ENCODE results near the gene SPART.
"Not testable (repeated sequence)": the region's sequence is repeated elsewhere in the genome, so short reads cannot be mapped to it uniquely, and the experiment has no call there.

The SPART gene

DNA sequence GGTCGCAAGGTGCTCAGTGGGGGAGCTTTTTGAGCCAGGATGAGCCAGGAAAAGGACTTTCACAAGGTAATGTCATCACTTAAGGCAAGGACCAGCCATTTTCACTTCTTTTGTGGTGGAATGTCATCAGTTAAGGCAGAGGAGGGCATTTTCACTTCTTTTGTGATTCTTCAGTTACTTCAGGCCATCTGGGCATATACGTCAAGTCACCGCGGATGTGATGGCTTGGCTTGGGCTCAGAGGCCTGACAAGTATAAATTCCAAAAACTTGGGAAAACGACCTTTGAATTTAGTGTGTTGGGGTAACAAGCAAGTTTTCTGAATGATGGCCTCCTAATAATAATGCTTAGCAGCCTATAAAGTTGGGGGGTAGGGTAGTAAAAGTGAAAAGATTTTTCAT lies 21.3 kb downstream of the SPART start:
- not testable (repeated sequence) for H3K27me3 ChIP-seq (ENCODE audit: control insufficient read depth in 2 of 2, insufficient read depth in 2 of 2, low read length in 2 of 2); H3K9me3 ChIP-seq (ENCODE audit: control insufficient read depth in 2 of 2, low read length in 2 of 2); H3K9ac ChIP-seq (ENCODE audit: low read depth in 1 of 2, low read length in 2 of 2); H3K36me3 ChIP-seq (ENCODE audit: control insufficient read depth in 2 of 2, insufficient read depth in 2 of 2, low read length in 2 of 2); H3K27ac ChIP-seq (ENCODE audit: low read depth in 2 of 2, low read length in 2 of 2); H3K4me1 ChIP-seq (ENCODE audit: control insufficient read depth in 2 of 2, insufficient read depth in 2 of 2, low read length in 2 of 2); H3K4me3 ChIP-seq (ENCODE audit: low read length in 2 of 2)

DNA sequence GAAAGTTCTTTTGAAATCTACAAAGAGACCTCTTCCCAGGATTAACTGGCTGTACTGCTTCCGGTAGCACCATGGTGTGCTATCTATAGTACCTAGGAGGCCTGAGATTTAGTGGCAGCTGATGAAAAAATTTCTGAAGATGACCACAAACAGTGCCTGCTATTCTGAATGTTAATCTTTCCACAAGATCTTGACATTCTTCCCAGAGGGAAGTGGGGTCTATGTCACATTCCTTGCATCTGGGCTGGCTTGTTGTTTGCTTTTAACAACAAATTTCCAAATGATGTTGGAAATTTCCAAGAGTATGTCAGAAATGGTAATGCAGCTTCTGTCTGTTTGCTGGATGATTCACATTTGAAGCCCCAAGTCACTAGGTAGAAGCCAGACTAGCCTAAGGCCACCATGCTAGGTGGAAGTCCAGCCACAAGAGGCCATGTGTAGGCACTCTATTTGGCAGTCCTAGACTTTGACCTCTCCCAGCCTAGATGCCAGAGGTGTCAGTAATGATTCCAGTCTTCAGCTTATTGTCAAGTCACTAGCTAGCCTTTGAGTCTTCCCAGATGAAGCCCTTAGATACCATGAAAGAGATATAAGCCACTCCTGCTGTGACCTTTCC lies 22.1 kb downstream of the SPART start:
- Histone ChIP-seq H3K9ac (ENCODE audit: low read depth in 1 of 2, low read length in 2 of 2) (no peak overlapping the region), H3K27ac (ENCODE audit: low read depth in 2 of 2, low read length in 2 of 2) (no peak overlapping the region), H3K4me3 (ENCODE audit: low read length in 2 of 2) (no peak overlapping the region), H3K27me3 (ENCODE audit: control insufficient read depth in 2 of 2, insufficient read depth in 2 of 2, low read length in 2 of 2) (no peaks in the 10 kb centered on the region), H3K4me1 (ENCODE audit: control insufficient read depth in 2 of 2, insufficient read depth in 2 of 2, low read length in 2 of 2) (no peaks in the 10 kb centered on the region), H3K9me3 (ENCODE audit: control insufficient read depth in 2 of 2, low read length in 2 of 2) (no peaks in the 10 kb centered on the region), H3K36me3 (ENCODE audit: control insufficient read depth in 2 of 2, insufficient read depth in 2 of 2, low read length in 2 of 2) (peaks cover 0 to 6% of the 10 kb centered on the region in 2 donors)

DNA sequence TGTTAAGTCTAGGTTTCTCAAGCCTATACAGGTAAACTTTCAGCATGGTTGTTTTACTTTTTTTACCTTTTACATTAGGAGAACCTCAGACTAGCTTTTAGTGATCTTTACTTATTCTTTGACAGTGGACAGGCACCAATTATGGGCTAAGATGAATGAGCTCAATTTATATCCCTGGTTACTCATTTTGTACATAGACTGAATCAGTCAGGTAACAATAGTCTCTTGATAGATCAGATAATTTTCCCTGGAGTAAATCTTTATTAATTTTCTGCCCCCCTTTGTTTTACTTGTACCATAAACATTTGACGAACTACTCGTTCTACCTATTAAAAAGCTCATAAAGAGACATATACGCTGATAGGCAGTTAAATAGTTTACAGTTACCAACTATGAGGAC lies 22.8 kb downstream of the SPART start:
- no peaks in the 10 kb centered on the region for H3K4me1 ChIP-seq (ENCODE audit: control insufficient read depth in 2 of 2, insufficient read depth in 2 of 2, low read length in 2 of 2)

DNA sequence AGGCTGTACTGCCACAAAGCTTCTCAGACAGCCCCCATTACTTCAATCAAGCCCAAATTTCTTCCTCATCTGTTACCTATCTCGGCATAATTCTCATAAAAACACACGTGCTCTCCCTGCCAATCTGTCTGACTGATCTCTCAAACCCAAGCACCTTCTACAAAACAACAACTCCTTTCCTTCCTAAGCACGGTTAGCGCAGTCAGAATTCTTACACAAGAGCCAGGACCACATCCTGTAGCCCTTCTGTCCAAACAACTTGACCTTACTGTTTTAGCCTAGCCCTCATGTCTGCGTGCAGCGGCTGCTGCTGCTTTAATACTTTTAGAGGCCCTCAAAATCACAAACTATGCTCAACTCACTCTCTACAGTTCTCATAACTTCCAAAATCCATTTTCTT lies 26.4 kb downstream of the SPART start:
- H3K4me1 ChIP-seq (ENCODE audit: control insufficient read depth in 2 of 2, insufficient read depth in 2 of 2, low read length in 2 of 2); H3K9ac ChIP-seq (ENCODE audit: low read depth in 1 of 2, low read length in 2 of 2); H3K27me3 ChIP-seq (ENCODE audit: control insufficient read depth in 2 of 2, insufficient read depth in 2 of 2, low read length in 2 of 2); H3K4me3 ChIP-seq (ENCODE audit: low read length in 2 of 2); H3K36me3 ChIP-seq (ENCODE audit: control insufficient read depth in 2 of 2, insufficient read depth in 2 of 2, low read length in 2 of 2); H3K27ac ChIP-seq (ENCODE audit: low read depth in 2 of 2, low read length in 2 of 2); H3K9me3 ChIP-seq (ENCODE audit: control insufficient read depth in 2 of 2, low read length in 2 of 2): not testable (repeated sequence)

More for the DNA sequence above, 22.8 kb downstream of the SPART start:
- no peak overlapping the region for H3K9ac ChIP-seq (ENCODE audit: low read depth in 1 of 2, low read length in 2 of 2)
- H3K36me3 ChIP-seq (ENCODE audit: control insufficient read depth in 2 of 2, insufficient read depth in 2 of 2, low read length in 2 of 2) = peaks cover 0 to 6% of the 10 kb centered on the region in 2 donors
- no peak overlapping the region for H3K27ac ChIP-seq (ENCODE audit: low read depth in 2 of 2, low read length in 2 of 2)
- H3K27me3 ChIP-seq (ENCODE audit: control insufficient read depth in 2 of 2, insufficient read depth in 2 of 2, low read length in 2 of 2) = no peaks in the 10 kb centered on the region
- H3K4me3 ChIP-seq (ENCODE audit: low read length in 2 of 2) = no peak overlapping the region
- H3K9me3 ChIP-seq (ENCODE audit: control insufficient read depth in 2 of 2, low read length in 2 of 2) = no peaks in the 10 kb centered on the region

DNA sequence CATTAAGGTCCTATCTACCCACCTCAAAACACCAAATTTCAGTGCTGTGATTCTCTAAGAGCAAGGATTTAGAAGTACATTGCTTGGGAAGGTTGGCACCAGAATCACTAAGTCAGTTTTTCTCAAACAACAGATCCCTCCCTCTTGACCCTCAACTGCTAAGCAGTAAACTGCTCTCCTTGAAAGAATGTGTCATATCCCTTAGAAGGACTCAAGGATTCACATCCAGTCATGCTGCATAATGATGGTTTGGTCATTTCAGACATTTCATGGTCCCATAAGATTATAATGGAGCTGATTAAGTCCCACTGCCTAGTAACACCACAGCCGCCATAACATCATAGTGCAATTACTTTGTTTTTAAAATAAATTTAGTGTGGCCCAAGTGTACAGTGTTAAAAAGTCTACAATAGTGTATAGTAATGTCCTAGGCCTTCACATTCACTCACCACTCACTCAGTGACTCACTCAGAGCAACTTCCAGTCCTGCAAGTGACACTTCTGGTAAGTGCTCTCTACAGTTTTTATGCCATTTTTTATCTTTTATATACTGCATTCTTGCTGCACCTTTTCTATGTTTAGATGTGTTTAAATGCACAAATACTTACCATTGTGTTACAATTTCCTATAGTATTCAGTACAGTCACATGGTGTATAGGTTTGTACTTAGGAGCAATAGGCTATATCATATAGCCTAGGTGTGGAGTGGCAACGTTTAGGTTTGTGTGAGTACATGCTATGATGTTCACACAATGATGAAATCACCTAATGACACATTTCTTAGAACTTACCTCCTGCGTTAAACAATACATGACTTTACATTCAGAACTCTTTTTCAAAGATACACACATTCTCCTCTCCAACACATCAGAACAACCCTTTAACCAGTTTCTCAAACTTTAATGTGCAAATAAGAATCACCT lies 32.9 kb downstream of the SPART start:
- H3K4me3 ChIP-seq (ENCODE audit: low read length in 2 of 2) = no peak overlapping the region
- no peak overlapping the region for H3K9ac ChIP-seq (ENCODE audit: low read depth in 1 of 2, low read length in 2 of 2)
- peaks cover 0 to 3% of the 10 kb centered on the region in 2 donors for H3K36me3 ChIP-seq (ENCODE audit: control insufficient read depth in 2 of 2, insufficient read depth in 2 of 2, low read length in 2 of 2)
- H3K4me1 ChIP-seq (ENCODE audit: control insufficient read depth in 2 of 2, insufficient read depth in 2 of 2, low read length in 2 of 2) = no peaks in the 10 kb centered on the region
- H3K27me3 ChIP-seq (ENCODE audit: control insufficient read depth in 2 of 2, insufficient read depth in 2 of 2, low read length in 2 of 2) = no peaks in the 10 kb centered on the region
- no peak overlapping the region for H3K27ac ChIP-seq (ENCODE audit: low read depth in 2 of 2, low read length in 2 of 2)
- no peaks in the 10 kb centered on the region for H3K9me3 ChIP-seq (ENCODE audit: control insufficient read depth in 2 of 2, low read length in 2 of 2)

DNA sequence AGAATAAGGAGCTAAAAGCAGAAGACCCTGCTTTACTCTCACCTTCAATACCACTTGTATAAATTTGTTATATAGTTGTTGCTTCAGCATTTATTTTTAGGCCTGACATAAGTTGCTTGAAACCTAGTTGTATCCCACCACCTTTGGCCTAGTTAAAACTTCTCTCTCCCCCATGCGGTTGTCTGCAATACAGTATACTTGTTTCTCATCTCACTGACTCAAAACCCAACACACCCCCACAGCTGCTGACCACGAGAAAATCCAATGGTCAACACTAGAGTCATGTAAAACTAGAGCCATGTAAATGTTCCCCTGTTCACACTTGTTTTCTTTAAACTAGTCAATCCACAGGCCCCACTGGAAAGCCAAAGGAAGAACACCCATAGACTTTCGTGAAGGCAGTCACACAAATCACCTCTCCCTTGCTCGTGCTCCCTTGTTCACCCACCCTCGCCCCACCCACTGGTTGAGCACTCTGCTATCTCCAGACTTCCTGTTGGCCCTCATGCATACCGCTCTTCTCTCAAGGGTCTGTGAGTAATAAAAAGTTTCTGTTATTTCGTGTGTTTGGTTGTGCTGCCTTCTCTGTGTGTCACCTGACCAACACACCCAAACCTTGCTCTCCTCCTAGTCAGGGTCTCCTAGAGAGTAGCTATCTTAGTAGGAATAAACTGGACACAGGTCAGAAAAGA lies 35.6 kb downstream of the SPART start:
- Histone ChIP-seq H3K9ac (ENCODE audit: low read depth in 1 of 2, low read length in 2 of 2) (no peak overlapping the region), H3K36me3 (ENCODE audit: control insufficient read depth in 2 of 2, insufficient read depth in 2 of 2, low read length in 2 of 2) (peaks cover 0 to 3% of the 10 kb centered on the region in 2 donors), H3K4me1 (ENCODE audit: control insufficient read depth in 2 of 2, insufficient read depth in 2 of 2, low read length in 2 of 2) (no peaks in the 10 kb centered on the region), H3K9me3 (ENCODE audit: control insufficient read depth in 2 of 2, low read length in 2 of 2) (no peaks in the 10 kb centered on the region), H3K4me3 (ENCODE audit: low read length in 2 of 2) (no peak overlapping the region), H3K27me3 (ENCODE audit: control insufficient read depth in 2 of 2, insufficient read depth in 2 of 2, low read length in 2 of 2) (no peaks in the 10 kb centered on the region), H3K27ac (ENCODE audit: low read depth in 2 of 2, low read length in 2 of 2) (no peak overlapping the region)

DNA sequence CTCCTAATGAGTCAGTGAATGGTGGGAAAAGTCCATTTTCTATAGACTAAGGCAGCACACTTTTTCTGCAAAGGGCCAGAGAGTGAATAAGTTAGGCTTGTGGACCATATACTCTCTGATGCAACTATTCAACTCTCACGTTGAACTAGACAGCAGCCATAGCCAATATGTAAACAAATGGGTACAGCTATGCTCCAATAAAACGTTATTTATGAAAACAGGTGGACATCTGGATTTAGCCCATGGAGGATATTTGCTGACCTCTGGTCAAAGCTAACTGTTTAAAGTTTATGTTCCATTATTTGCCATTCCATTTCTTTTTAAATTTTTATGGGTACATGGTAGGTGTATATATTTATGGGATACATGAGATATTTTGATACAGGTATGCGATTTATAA lies 43.9 kb downstream of the SPART start:
- no peak overlapping the region for H3K4me3 ChIP-seq (ENCODE audit: low read length in 2 of 2)
- no peaks in the 10 kb centered on the region for H3K36me3 ChIP-seq (ENCODE audit: control insufficient read depth in 2 of 2, insufficient read depth in 2 of 2, low read length in 2 of 2)
- H3K27ac ChIP-seq (ENCODE audit: low read depth in 2 of 2, low read length in 2 of 2) = no peak overlapping the region
- H3K9me3 ChIP-seq (ENCODE audit: control insufficient read depth in 2 of 2, low read length in 2 of 2) = no peaks in the 10 kb centered on the region
- peaks cover 0 to 6% of the 10 kb centered on the region in 2 donors for H3K27me3 ChIP-seq (ENCODE audit: control insufficient read depth in 2 of 2, insufficient read depth in 2 of 2, low read length in 2 of 2)
- H3K4me1 ChIP-seq (ENCODE audit: control insufficient read depth in 2 of 2, insufficient read depth in 2 of 2, low read length in 2 of 2) = no peaks in the 10 kb centered on the region
- no peak overlapping the region for H3K9ac ChIP-seq (ENCODE audit: low read depth in 1 of 2, low read length in 2 of 2)

DNA sequence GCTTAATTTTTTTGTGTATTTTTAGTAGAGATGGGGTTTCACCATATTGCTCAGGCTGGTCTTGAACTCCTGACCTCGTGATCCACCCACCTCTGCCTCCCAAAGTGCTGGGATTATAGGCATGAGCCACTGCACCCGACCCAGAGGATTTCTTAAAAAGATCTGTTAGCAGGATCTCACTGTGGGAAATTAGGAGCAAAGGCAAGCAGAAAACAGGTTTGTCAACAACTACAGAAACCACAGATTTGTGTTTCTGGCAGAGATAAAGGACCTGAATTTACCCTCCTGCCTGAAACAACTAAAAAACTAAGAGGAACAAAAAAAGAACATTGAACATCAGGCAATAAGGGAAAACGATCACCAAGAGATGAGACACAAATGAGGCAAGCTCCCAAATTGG lies 46.7 kb downstream of the SPART start:
- not testable (repeated sequence) for H3K27me3 ChIP-seq (ENCODE audit: control insufficient read depth in 2 of 2, insufficient read depth in 2 of 2, low read length in 2 of 2); H3K36me3 ChIP-seq (ENCODE audit: control insufficient read depth in 2 of 2, insufficient read depth in 2 of 2, low read length in 2 of 2); H3K4me1 ChIP-seq (ENCODE audit: control insufficient read depth in 2 of 2, insufficient read depth in 2 of 2, low read length in 2 of 2); H3K4me3 ChIP-seq (ENCODE audit: low read length in 2 of 2); H3K9ac ChIP-seq (ENCODE audit: low read depth in 1 of 2, low read length in 2 of 2); H3K9me3 ChIP-seq (ENCODE audit: control insufficient read depth in 2 of 2, low read length in 2 of 2); H3K27ac ChIP-seq (ENCODE audit: low read depth in 2 of 2, low read length in 2 of 2)

DNA sequence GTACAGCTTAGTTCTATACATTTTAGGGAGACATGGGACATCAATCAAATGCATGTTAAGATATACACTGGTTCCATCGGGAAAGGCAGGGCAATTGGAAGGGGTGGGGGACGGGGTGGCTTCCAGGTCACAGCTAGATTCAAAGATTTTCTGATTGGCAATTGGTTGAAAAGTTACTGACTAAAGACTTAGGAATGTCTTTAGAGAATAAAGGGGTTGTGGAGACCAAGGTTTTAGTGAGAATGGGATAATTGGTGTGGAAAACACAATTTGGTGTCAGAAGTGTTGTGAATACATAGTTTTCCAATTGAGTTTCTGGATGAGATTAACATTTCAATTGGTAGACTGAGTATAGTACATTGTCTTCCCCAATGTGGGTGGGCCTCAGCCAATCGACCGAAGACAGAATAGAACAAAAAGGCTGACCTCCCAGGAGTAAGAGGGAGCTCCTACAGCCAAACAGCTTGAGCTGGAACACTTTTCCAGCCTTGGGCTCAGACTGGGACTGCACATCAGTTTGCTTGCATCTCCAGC lies 47.6 kb downstream of the SPART start:
- no peak overlapping the region for H3K9ac ChIP-seq (ENCODE audit: low read depth in 1 of 2, low read length in 2 of 2)
- peaks cover 0 to 6% of the 10 kb centered on the region in 2 donors for H3K27me3 ChIP-seq (ENCODE audit: control insufficient read depth in 2 of 2, insufficient read depth in 2 of 2, low read length in 2 of 2)
- H3K36me3 ChIP-seq (ENCODE audit: control insufficient read depth in 2 of 2, insufficient read depth in 2 of 2, low read length in 2 of 2) = no peaks in the 10 kb centered on the region
- H3K27ac ChIP-seq (ENCODE audit: low read depth in 2 of 2, low read length in 2 of 2) = no peak overlapping the region
- no peaks in the 10 kb centered on the region for H3K4me1 ChIP-seq (ENCODE audit: control insufficient read depth in 2 of 2, insufficient read depth in 2 of 2, low read length in 2 of 2)
- no peaks in the 10 kb centered on the region for H3K9me3 ChIP-seq (ENCODE audit: control insufficient read depth in 2 of 2, low read length in 2 of 2)
- no peak overlapping the region for H3K4me3 ChIP-seq (ENCODE audit: low read length in 2 of 2)
